ENCODE data around the gene SKIC3.
A peak's percentile ranks its signal among the peaks of the same experiment; 100 is the strongest.

The SKIC3 gene

GRCh38 chr5:95583992-95584391 lies 29.2 kb upstream of the SKIC3 start:
- CTCF ChIA-PET, result no interaction called here
- no peaks in the 10 kb centered on the region for H3K9me3 ChIP-seq (ENCODE audit: control extremely low read depth in 1 of 5, control insufficient read depth in 4 of 5, insufficient read depth in 2 of 5, low read depth in 1 of 5, low read length in 4 of 5)
- no peaks in the 10 kb centered on the region for H3K27me3 ChIP-seq (replicated peaks in 2 of 5; ENCODE audit: control insufficient read depth in 4 of 5, insufficient read depth in 5 of 5, low read length in 4 of 5)
- no peak overlapping the region for H3K27ac ChIP-seq (ENCODE audit: insufficient read depth in 1 of 2, low read depth in 1 of 2, low read length in 2 of 2, poor library complexity in 1 of 2, severe bottlenecking in 2 of 2)
- WGBS (ENCODE audit: insufficient coverage), result 100% methylated on average over 1 of the region's 1 CpG
- H3K4me1 ChIP-seq (ENCODE audit: control extremely low read depth in 1 of 4, control insufficient read depth in 4 of 4, insufficient read depth in 4 of 4, low read length in 3 of 4), result no peaks in the 10 kb centered on the region
- DNase-seq, result peak in 1 of 3 donors; percentile 3
- peaks cover 0 to 8% (median 3%) of the 10 kb centered on the region in 4 experiments for H3K36me3 ChIP-seq (ENCODE audit: control insufficient read depth in 4 of 4, insufficient read depth in 4 of 4, low read length in 3 of 4)
- H3K4me3 ChIP-seq (ENCODE audit: control insufficient read depth in 1 of 7, extremely low read depth in 1 of 7, insufficient read depth in 4 of 7, low read depth in 2 of 7, low read length in 6 of 7), result no peak overlapping the region
- POLR2A ChIA-PET, result no interaction called here

GRCh38 chr5:95581576-95581975 lies 26.8 kb upstream of the SKIC3 start:
- CTCF ChIA-PET, result interaction anchor here (1.0 kb wide), 1 partner anchor 41 kb away, joined by 3 read pairs; no protein-coding TSS in a partner anchor
- POLR2A ChIA-PET, result no interaction called here

GRCh38 chr5:95572016-95572415 lies 17.2 kb upstream of the SKIC3 start:
- no peak overlapping the region for H3K4me3 ChIP-seq (ENCODE audit: control insufficient read depth in 1 of 7, extremely low read depth in 1 of 7, insufficient read depth in 4 of 7, low read depth in 2 of 7, low read length in 6 of 7)
- H3K9me3 ChIP-seq (ENCODE audit: control extremely low read depth in 1 of 5, control insufficient read depth in 4 of 5, insufficient read depth in 2 of 5, low read depth in 1 of 5, low read length in 4 of 5), result peaks cover 0 to 3% (median 0%) of the 10 kb centered on the region in 5 experiments
- ChIA-PET CTCF (no interaction called here), POLR2A (no interaction called here)
- no CpG with 5 or more reads among the region's 2 CpGs for WGBS (ENCODE audit: insufficient coverage)
- DNase-seq, result no peak
- H3K27ac ChIP-seq (ENCODE audit: insufficient read depth in 1 of 2, low read depth in 1 of 2, low read length in 2 of 2, poor library complexity in 1 of 2, severe bottlenecking in 2 of 2), result no peak overlapping the region
- H3K27me3 ChIP-seq (replicated peaks in 2 of 5; ENCODE audit: control insufficient read depth in 4 of 5, insufficient read depth in 5 of 5, low read length in 4 of 5), result no peaks in the 10 kb centered on the region
- no peaks in the 10 kb centered on the region for H3K4me1 ChIP-seq (ENCODE audit: control extremely low read depth in 1 of 4, control insufficient read depth in 4 of 4, insufficient read depth in 4 of 4, low read length in 3 of 4)
- H3K36me3 ChIP-seq (ENCODE audit: control insufficient read depth in 4 of 4, insufficient read depth in 4 of 4, low read length in 3 of 4), result peaks cover 2 to 14% (median 3%) of the 10 kb centered on the region in 4 experiments

More at GRCh38 chr5:95581576-95581975, 26.8 kb upstream of the SKIC3 start:
- Histone ChIP-seq H3K36me3 (ENCODE audit: control insufficient read depth in 4 of 4, insufficient read depth in 4 of 4, low read length in 3 of 4) (peaks cover 0 to 10% (median 3%) of the 10 kb centered on the region in 4 experiments), H3K27me3 (replicated peaks in 2 of 5; ENCODE audit: control insufficient read depth in 4 of 5, insufficient read depth in 5 of 5, low read length in 4 of 5) (no peaks in the 10 kb centered on the region), H3K27ac (ENCODE audit: insufficient read depth in 1 of 2, low read depth in 1 of 2, low read length in 2 of 2, poor library complexity in 1 of 2, severe bottlenecking in 2 of 2) (no peak overlapping the region), H3K4me3 (ENCODE audit: control insufficient read depth in 1 of 7, extremely low read depth in 1 of 7, insufficient read depth in 4 of 7, low read depth in 2 of 7, low read length in 6 of 7) (no peak overlapping the region), H3K9me3 (ENCODE audit: control extremely low read depth in 1 of 5, control insufficient read depth in 4 of 5, insufficient read depth in 2 of 5, low read depth in 1 of 5, low read length in 4 of 5) (no peaks in the 10 kb centered on the region), H3K4me1 (ENCODE audit: control extremely low read depth in 1 of 4, control insufficient read depth in 4 of 4, insufficient read depth in 4 of 4, low read length in 3 of 4) (no peaks in the 10 kb centered on the region)
- no peak for DNase-seq
- WGBS (ENCODE audit: insufficient coverage), result no CpG with 5 or more reads among the region's 2 CpGs

GRCh38 chr5:95565280-95565920 lies 10.6 kb upstream of the SKIC3 start:
- CTCF ChIA-PET, result no interaction called here
- Histone ChIP-seq H3K4me1 (ENCODE audit: control extremely low read depth in 1 of 4, control insufficient read depth in 4 of 4, insufficient read depth in 4 of 4, low read length in 3 of 4) (no peaks in the 10 kb centered on the region), H3K4me3 (ENCODE audit: control insufficient read depth in 1 of 7, extremely low read depth in 1 of 7, insufficient read depth in 4 of 7, low read depth in 2 of 7, low read length in 6 of 7) (no peak overlapping the region), H3K9me3 (ENCODE audit: control extremely low read depth in 1 of 5, control insufficient read depth in 4 of 5, insufficient read depth in 2 of 5, low read depth in 1 of 5, low read length in 4 of 5) (no peaks in the 10 kb centered on the region), H3K27ac (ENCODE audit: insufficient read depth in 1 of 2, low read depth in 1 of 2, low read length in 2 of 2, poor library complexity in 1 of 2, severe bottlenecking in 2 of 2) (no peak overlapping the region), H3K27me3 (replicated peaks in 2 of 5; ENCODE audit: control insufficient read depth in 4 of 5, insufficient read depth in 5 of 5, low read length in 4 of 5) (no peaks in the 10 kb centered on the region), H3K36me3 (ENCODE audit: control insufficient read depth in 4 of 4, insufficient read depth in 4 of 4, low read length in 3 of 4) (peaks cover 2 to 11% (median 4%) of the 10 kb centered on the region in 4 experiments)
- POLR2A ChIA-PET, result no interaction called here
- WGBS (ENCODE audit: insufficient coverage), result 100% methylated on average over 3 of the region's 4 CpGs
- no peak for DNase-seq

GRCh38 chr5:95564450-95564849 lies 9.7 kb upstream of the SKIC3 start:
- H3K27ac ChIP-seq (ENCODE audit: insufficient read depth in 1 of 2, low read depth in 1 of 2, low read length in 2 of 2, poor library complexity in 1 of 2, severe bottlenecking in 2 of 2), result no peak overlapping the region
- ChIA-PET POLR2A (no interaction called here), CTCF (no interaction called here)
- 96% methylated on average over 4 of the region's 4 CpGs for WGBS (ENCODE audit: insufficient coverage)
- no peaks in the 10 kb centered on the region for H3K9me3 ChIP-seq (ENCODE audit: control extremely low read depth in 1 of 5, control insufficient read depth in 4 of 5, insufficient read depth in 2 of 5, low read depth in 1 of 5, low read length in 4 of 5)
- peaks cover 0 to 10% (median 4%) of the 10 kb centered on the region in 4 experiments for H3K36me3 ChIP-seq (ENCODE audit: control insufficient read depth in 4 of 4, insufficient read depth in 4 of 4, low read length in 3 of 4)
- DNase-seq, result no peak
- no peak overlapping the region for H3K4me3 ChIP-seq (ENCODE audit: control insufficient read depth in 1 of 7, extremely low read depth in 1 of 7, insufficient read depth in 4 of 7, low read depth in 2 of 7, low read length in 6 of 7)
- no peaks in the 10 kb centered on the region for H3K4me1 ChIP-seq (ENCODE audit: control extremely low read depth in 1 of 4, control insufficient read depth in 4 of 4, insufficient read depth in 4 of 4, low read length in 3 of 4)
- no peaks in the 10 kb centered on the region for H3K27me3 ChIP-seq (replicated peaks in 2 of 5; ENCODE audit: control insufficient read depth in 4 of 5, insufficient read depth in 5 of 5, low read length in 4 of 5)

GRCh38 chr5:95563367-95563766 lies 8.6 kb upstream of the SKIC3 start:
- Histone ChIP-seq H3K27me3 (replicated peaks in 2 of 5; ENCODE audit: control insufficient read depth in 4 of 5, insufficient read depth in 5 of 5, low read length in 4 of 5) (no peaks in the 10 kb centered on the region), H3K9me3 (ENCODE audit: control extremely low read depth in 1 of 5, control insufficient read depth in 4 of 5, insufficient read depth in 2 of 5, low read depth in 1 of 5, low read length in 4 of 5) (no peaks in the 10 kb centered on the region), H3K27ac (ENCODE audit: insufficient read depth in 1 of 2, low read depth in 1 of 2, low read length in 2 of 2, poor library complexity in 1 of 2, severe bottlenecking in 2 of 2) (no peak overlapping the region), H3K4me3 (ENCODE audit: control insufficient read depth in 1 of 7, extremely low read depth in 1 of 7, insufficient read depth in 4 of 7, low read depth in 2 of 7, low read length in 6 of 7) (no peak overlapping the region), H3K4me1 (ENCODE audit: control extremely low read depth in 1 of 4, control insufficient read depth in 4 of 4, insufficient read depth in 4 of 4, low read length in 3 of 4) (no peaks in the 10 kb centered on the region), H3K36me3 (ENCODE audit: control insufficient read depth in 4 of 4, insufficient read depth in 4 of 4, low read length in 3 of 4) (peaks cover 0 to 4% (median 2%) of the 10 kb centered on the region in 4 experiments)
- CTCF ChIA-PET, result no interaction called here
- POLR2A ChIA-PET, result no interaction called here
- no peak for DNase-seq
- 90% methylated on average over 2 of the region's 5 CpGs for WGBS (ENCODE audit: insufficient coverage)

GRCh38 chr5:95562282-95562681 lies 7.5 kb upstream of the SKIC3 start:
- H3K36me3 ChIP-seq (ENCODE audit: control insufficient read depth in 4 of 4, insufficient read depth in 4 of 4, low read length in 3 of 4), result peaks cover 0 to 4% (median 0%) of the 10 kb centered on the region in 4 experiments
- no CpG with 5 or more reads among the region's 1 CpG for WGBS (ENCODE audit: insufficient coverage)
- POLR2A ChIA-PET, result no interaction called here
- no peaks in the 10 kb centered on the region for H3K9me3 ChIP-seq (ENCODE audit: control extremely low read depth in 1 of 5, control insufficient read depth in 4 of 5, insufficient read depth in 2 of 5, low read depth in 1 of 5, low read length in 4 of 5)
- no peaks in the 10 kb centered on the region for H3K4me1 ChIP-seq (ENCODE audit: control extremely low read depth in 1 of 4, control insufficient read depth in 4 of 4, insufficient read depth in 4 of 4, low read length in 3 of 4)
- CTCF ChIA-PET, result no interaction called here
- no peak for DNase-seq
- H3K4me3 ChIP-seq (ENCODE audit: control insufficient read depth in 1 of 7, extremely low read depth in 1 of 7, insufficient read depth in 4 of 7, low read depth in 2 of 7, low read length in 6 of 7), result no peak overlapping the region
- H3K27ac ChIP-seq (ENCODE audit: insufficient read depth in 1 of 2, low read depth in 1 of 2, low read length in 2 of 2, poor library complexity in 1 of 2, severe bottlenecking in 2 of 2), result no peak overlapping the region
- H3K27me3 ChIP-seq (replicated peaks in 2 of 5; ENCODE audit: control insufficient read depth in 4 of 5, insufficient read depth in 5 of 5, low read length in 4 of 5), result no peaks in the 10 kb centered on the region
